GM23338 (cell line): ENCODE results near the gene PFKP. TPM values are rescaled to one million over a fixed set of nuclear protein-coding genes. Genes with fewer than 3 reads are reported as not detected.

Experiments
- ATAC-seq: fragments of 200-7000 bp; cut with Tn5 transposase; 3 replicates; pipeline ENCODE4 v1.9.1; 2020
- DNase-seq: peaks from one replicate; pipeline ENCODE4 v3.0.0-alpha.2; 2015; ENCODE audit warnings: low spot score
- H2AFZ ChIP-seq: fragments of 200-600 bp; sonication (generic); 2 replicates; pipeline ENCODE4 v1.8.0; 2016; ENCODE audit warnings: antibody characterized with exemption, mild to moderate bottlenecking, moderate library complexity
- H3F3A ChIP-seq: fragments of 200-600 bp; sonication (generic); replicated peaks from 2 replicates; pipeline ENCODE4 v1.8.0; 2017; ENCODE audit warnings: antibody characterized with exemption, mixed run types, low read depth
- H3K27ac ChIP-seq: fragments of 200-600 bp; sonication (generic); 2 replicates; pipeline ENCODE4 v1.6.1; 2016; ENCODE audit warnings: low read depth
- H3K27me3 ChIP-seq: fragments of 200-600 bp; sonication (generic); 2 replicates; pipeline ENCODE4 v1.8.0; 2016; ENCODE audit warnings: mild to moderate bottlenecking, mixed run types, moderate library complexity; ENCODE audit not compliant: insufficient read depth
- H3K36me3 ChIP-seq: fragments of 200-600 bp; sonication (generic); 2 replicates; pipeline ENCODE4 v1.8.0; 2016; ENCODE audit warnings: mild to moderate bottlenecking; ENCODE audit not compliant: insufficient read depth
- H3K4me1 ChIP-seq: fragments of 200-600 bp; sonication (generic); 2 replicates; pipeline ENCODE4 v1.8.0; 2016; ENCODE audit warnings: mild to moderate bottlenecking, moderate library complexity; ENCODE audit not compliant: insufficient read depth
- H3K4me2 ChIP-seq: fragments of 200-600 bp; sonication (generic); 2 replicates; pipeline ENCODE4 v1.7.1; 2017; ENCODE audit warnings: mixed run types
- H3K4me3 ChIP-seq: fragments of 200-600 bp; sonication (generic); 2 replicates; pipeline ENCODE4 v1.6.1; 2016; ENCODE audit warnings: mixed run types
- H3K79me2 ChIP-seq: fragments of 200-600 bp; sonication (generic); replicated peaks from 2 replicates; pipeline ENCODE4 v1.8.0; 2017; ENCODE audit warnings: mild to moderate bottlenecking; ENCODE audit not compliant: insufficient read depth
- H3K9me2 ChIP-seq: fragments of 200-600 bp; sonication (generic); 2 replicates; pipeline ENCODE4 v1.8.0; 2017; ENCODE audit not compliant: insufficient read depth
- H4K20me1 ChIP-seq: fragments of 200-600 bp; sonication (generic); replicated peaks from 2 replicates; pipeline ENCODE4 v1.8.0; 2017; ENCODE audit warnings: mild to moderate bottlenecking; ENCODE audit not compliant: insufficient read depth
- H3K27ac Mint-ChIP-seq: 2 replicates; pipeline ENCODE4 v1.8.0; 2020; ENCODE audit warnings: inconsistent platforms, mild to moderate bottlenecking, moderate library complexity, mixed read lengths
- H3K27me3 Mint-ChIP-seq: 3 replicates; pipeline ENCODE4 v1.8.0; 2022; ENCODE audit warnings: low read depth, mild to moderate bottlenecking, moderate library complexity, mixed read lengths, inconsistent platforms; ENCODE audit not compliant: insufficient read depth, poor library complexity
- H3K36me3 Mint-ChIP-seq: 3 replicates; pipeline ENCODE4 v1.8.0; 2021; ENCODE audit warnings: low read depth, mild to moderate bottlenecking, inconsistent platforms, moderate library complexity, mixed read lengths
- H3K4me1 Mint-ChIP-seq: 3 replicates; pipeline ENCODE4 v1.8.0; 2020; ENCODE audit warnings: mild to moderate bottlenecking, inconsistent platforms, mixed read lengths
- H3K4me3 Mint-ChIP-seq: 3 replicates; pipeline ENCODE4 v1.8.0; 2021; ENCODE audit warnings: moderate library complexity, mild to moderate bottlenecking, inconsistent platforms, mixed read lengths
- H3K9me3 Mint-ChIP-seq: 3 replicates; pipeline ENCODE4 v1.8.0; 2020; ENCODE audit warnings: moderate library complexity, mild to moderate bottlenecking, inconsistent platforms, mixed read lengths
- CREB1 ChIP-seq: fragments of 250-450 bp; sonication (Bioruptor Pico); IDR thresholded peaks from 2 replicates; pipeline ENCODE4 v1.5.0; 2020; ENCODE audit warnings: low read depth, mild to moderate bottlenecking, moderate library complexity
- EZH2 ChIP-seq: fragments of 200-600 bp; sonication (generic); IDR thresholded peaks from one replicate; pipeline ENCODE4 v1.8.0; 2017; ENCODE audit warnings: antibody characterized with exemption, mild to moderate bottlenecking, low read depth; ENCODE audit not compliant: unreplicated experiment
- EZH2phosphoT487 ChIP-seq: fragments of 200-600 bp; sonication (generic); IDR thresholded peaks from one replicate; pipeline ENCODE4 v1.8.1; 2018; ENCODE audit warnings: antibody characterized with exemption; ENCODE audit not compliant: unreplicated experiment
- JUNB ChIP-seq: IDR thresholded peaks from one replicate; pipeline ENCODE4 v1.6.1; 2016; ENCODE audit warnings: antibody characterized with exemption; ENCODE audit not compliant: unreplicated experiment
- NANOG ChIP-seq: IDR thresholded peaks from 2 replicates; pipeline ENCODE4 v1.6.1; 2016; ENCODE audit warnings: antibody characterized with exemption, borderline replicate concordance
- POLR2AphosphoS5 ChIP-seq: IDR thresholded peaks from 2 replicates; pipeline ENCODE4 v1.6.1; 2016; ENCODE audit warnings: antibody characterized with exemption, low read depth
- REST ChIP-seq: IDR thresholded peaks from one replicate; pipeline ENCODE4 v1.6.1; 2018; ENCODE audit warnings: antibody characterized with exemption; ENCODE audit not compliant: unreplicated experiment
- STAT1 ChIP-seq: IDR thresholded peaks from one replicate; pipeline ENCODE4 v1.6.1; 2016; ENCODE audit warnings: antibody characterized with exemption; ENCODE audit not compliant: unreplicated experiment
- ZNF114 ChIP-seq: fragments of 250-450 bp; sonication (Bioruptor Pico); IDR thresholded peaks from 2 replicates; pipeline ENCODE4 v1.5.0; 2020; ENCODE audit warnings: mild to moderate bottlenecking, moderate library complexity
- ZNF331 ChIP-seq: fragments of 250-450 bp; sonication (Bioruptor Pico); IDR thresholded peaks from 2 replicates; pipeline ENCODE4 v1.5.0; 2020; ENCODE audit warnings: low read depth, mild to moderate bottlenecking, moderate library complexity
- ZNF462 ChIP-seq: fragments of 250-450 bp; sonication (Bioruptor Pico); IDR thresholded peaks from 2 replicates; pipeline ENCODE4 v1.5.0; 2020; ENCODE audit warnings: mild to moderate bottlenecking, moderate library complexity
- polyA plus RNA-seq: library from polyadenylated mRNA; unstranded; fragments of >200 nt; fragmentation: Nextera tagmentation; extraction: Ambion mirVana; gene quantifications from 2 replicates; pipeline ENCODE4 v1.2.1, GENCODE V29; 2016
- total RNA-seq: library from RNA; depleted of rRNA; stranded (reverse); fragments of >200 nt; shearing (Covaris generic); gene quantifications from 2 replicates; pipeline ENCODE4 v1.2.3, GENCODE V29; 2014
- TF ChIP-seq, protein P1 (sequence below), 2 experiments: fragments of 200-600 bp in 1 of 2; sonication (generic) in 1 of 2; conservative IDR thresholded peaks; 2 replicates each; pipeline versions ENCODE4 v1.5.1 to v1.6.1; 2016 to 2017; ENCODE audit warnings: antibody characterized with exemption in 2 of 2, low read depth in 2 of 2, mild to moderate bottlenecking in 2 of 2, moderate library complexity in 1 of 2
- TF ChIP-seq, protein P2 (sequence below): IDR thresholded peaks from 2 replicates; pipeline ENCODE4 v1.6.1; 2016; ENCODE audit warnings: antibody characterized with exemption

Gene PFKP
- total and polyA plus RNA-seq, 2 experiments from 2014 or later, result 56.3 to 120 TPM

DNA sequence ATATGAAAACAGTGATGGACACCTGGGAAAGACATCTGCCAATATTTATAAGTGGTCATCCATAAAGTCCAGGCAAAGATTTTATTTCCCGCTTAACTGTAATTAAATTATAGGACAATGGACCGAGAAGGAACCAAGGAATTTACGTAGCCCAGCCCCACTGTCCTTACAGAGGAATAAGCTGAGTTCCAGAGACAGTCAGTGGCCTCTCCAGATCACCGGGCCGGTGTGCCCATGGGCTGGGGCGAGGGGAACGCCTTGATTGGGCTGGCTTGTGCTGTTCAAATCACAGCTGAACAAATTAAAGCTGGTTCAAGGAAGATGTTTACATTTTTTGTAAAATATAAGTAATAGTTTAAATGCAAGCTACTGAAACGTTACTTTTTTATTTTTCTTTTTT lies 40.7 kb downstream of the PFKP start:
- Mint-ChIP-seq H3K9me3 (no peaks in the 10 kb centered on the region), H3K4me1 (peaks cover 2% of the 10 kb centered on the region), H3K27ac (no peak overlapping the region), H3K27me3 (peaks cover 4% of the 10 kb centered on the region), H3K4me3 (no peak overlapping the region), H3K36me3 (peaks cover 86% of the 10 kb centered on the region)
- no peak overlapping the region for H3K27ac ChIP-seq
- DNase-seq (no peak), ATAC-seq (no peak)
- H3F3A ChIP-seq, result peaks cover 6% of the 10 kb centered on the region; the same call in 1 of the 2 replicates
- no peaks in the 10 kb centered on the region for H3K27me3 ChIP-seq
- no peak overlapping the region for H2AFZ ChIP-seq
- no peak for TF ChIP-seq CREB1 (CRISPR knock-in tag)
- TF ChIP-seq EZH2, result no peak
- no peak for TF ChIP-seq ZNF462
- TF ChIP-seq NANOG, result no peak
- TF ChIP-seq REST, result no peak
- TF ChIP-seq POLR2AphosphoS5, result no peak
- TF ChIP-seq, protein P1, sequence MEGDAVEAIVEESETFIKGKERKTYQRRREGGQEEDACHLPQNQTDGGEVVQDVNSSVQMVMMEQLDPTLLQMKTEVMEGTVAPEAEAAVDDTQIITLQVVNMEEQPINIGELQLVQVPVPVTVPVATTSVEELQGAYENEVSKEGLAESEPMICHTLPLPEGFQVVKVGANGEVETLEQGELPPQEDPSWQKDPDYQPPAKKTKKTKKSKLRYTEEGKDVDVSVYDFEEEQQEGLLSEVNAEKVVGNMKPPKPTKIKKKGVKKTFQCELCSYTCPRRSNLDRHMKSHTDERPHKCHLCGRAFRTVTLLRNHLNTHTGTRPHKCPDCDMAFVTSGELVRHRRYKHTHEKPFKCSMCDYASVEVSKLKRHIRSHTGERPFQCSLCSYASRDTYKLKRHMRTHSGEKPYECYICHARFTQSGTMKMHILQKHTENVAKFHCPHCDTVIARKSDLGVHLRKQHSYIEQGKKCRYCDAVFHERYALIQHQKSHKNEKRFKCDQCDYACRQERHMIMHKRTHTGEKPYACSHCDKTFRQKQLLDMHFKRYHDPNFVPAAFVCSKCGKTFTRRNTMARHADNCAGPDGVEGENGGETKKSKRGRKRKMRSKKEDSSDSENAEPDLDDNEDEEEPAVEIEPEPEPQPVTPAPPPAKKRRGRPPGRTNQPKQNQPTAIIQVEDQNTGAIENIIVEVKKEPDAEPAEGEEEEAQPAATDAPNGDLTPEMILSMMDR (conservative IDR thresholded peaks at IDR 0.05; ENCODE audit: low read depth in 2 of 2), result no peak
- TF ChIP-seq ZNF331 (CRISPR knock-in tag), result no peak
- no peak for TF ChIP-seq JUNB
- TF ChIP-seq EZH2phosphoT487, result no peak
- TF ChIP-seq, protein P2, sequence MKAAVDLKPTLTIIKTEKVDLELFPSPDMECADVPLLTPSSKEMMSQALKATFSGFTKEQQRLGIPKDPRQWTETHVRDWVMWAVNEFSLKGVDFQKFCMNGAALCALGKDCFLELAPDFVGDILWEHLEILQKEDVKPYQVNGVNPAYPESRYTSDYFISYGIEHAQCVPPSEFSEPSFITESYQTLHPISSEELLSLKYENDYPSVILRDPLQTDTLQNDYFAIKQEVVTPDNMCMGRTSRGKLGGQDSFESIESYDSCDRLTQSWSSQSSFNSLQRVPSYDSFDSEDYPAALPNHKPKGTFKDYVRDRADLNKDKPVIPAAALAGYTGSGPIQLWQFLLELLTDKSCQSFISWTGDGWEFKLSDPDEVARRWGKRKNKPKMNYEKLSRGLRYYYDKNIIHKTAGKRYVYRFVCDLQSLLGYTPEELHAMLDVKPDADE, result no peak
- TF ChIP-seq ZNF114 (CRISPR knock-in tag), result no peak
- no peak for TF ChIP-seq STAT1
- H3K4me3 ChIP-seq, result no peak overlapping the region
- peaks cover 14% of the 10 kb centered on the region for H3K36me3 ChIP-seq
- no peaks in the 10 kb centered on the region; the same call in 1 of the 2 replicates for H3K79me2 ChIP-seq
- 0 out of 2 replicates have a peak, but pooled peaks cover 4% of the 10 kb centered on the region for H3K9me2 ChIP-seq
- no peaks in the 10 kb centered on the region for H3K4me1 ChIP-seq
- peaks cover 14% of the 10 kb centered on the region for H4K20me1 ChIP-seq
- no peak overlapping the region for H3K4me2 ChIP-seq
